Loucy (cell line): ENCODE results near the gene PLEKHS1.

ENCODE experiments used
- H2AFZ ChIP-seq: fragments of 200-600 bp; sonication (generic); 2 replicates; pipeline ENCODE4 v1.6.0; 2016; ENCODE audit warnings: antibody characterized with exemption, mild to moderate bottlenecking, low read length, moderate library complexity
- H3F3A ChIP-seq: fragments of 200-600 bp; 2 replicates; pipeline ENCODE4 v1.6.0; 2016; ENCODE audit warnings: antibody characterized with exemption, low read depth, mild to moderate bottlenecking
- H3K27me3 ChIP-seq: fragments of 200-600 bp; sonication (generic); 2 replicates; pipeline ENCODE4 v1.6.1; 2014; ENCODE audit warnings: low read length, mild to moderate bottlenecking; ENCODE audit not compliant: insufficient read depth, poor library complexity, severe bottlenecking
- H3K36me3 ChIP-seq: fragments of 200-600 bp; sonication (generic); 2 replicates; pipeline ENCODE4 v1.6.1; 2016; ENCODE audit warnings: low read length; ENCODE audit not compliant: insufficient read depth
- H3K4me1 ChIP-seq: fragments of 200-600 bp; sonication (generic); 2 replicates; pipeline ENCODE4 v1.5.1; 2014; ENCODE audit warnings: low read length, mild to moderate bottlenecking; ENCODE audit not compliant: insufficient read depth, poor library complexity, severe bottlenecking
- H3K4me2 ChIP-seq: fragments of 200-600 bp; sonication (generic); 2 replicates; pipeline ENCODE4 v1.6.0; 2014; ENCODE audit warnings: antibody characterized with exemption, low read length, low read depth, mild to moderate bottlenecking; ENCODE audit not compliant: poor library complexity, severe bottlenecking
- H3K4me3 ChIP-seq: fragments of 200-600 bp; sonication (generic); 2 replicates; pipeline ENCODE4 v1.5.1; 2014; ENCODE audit warnings: low read length, mild to moderate bottlenecking, mixed read lengths; ENCODE audit not compliant: poor library complexity, severe bottlenecking
- H3K79me2 ChIP-seq: fragments of 200-600 bp; sonication (generic); 2 replicates; pipeline ENCODE4 v1.6.1; 2014; ENCODE audit warnings: low read length; ENCODE audit not compliant: insufficient read depth
- H3K9ac ChIP-seq: fragments of 200-600 bp; sonication (generic); 2 replicates; pipeline ENCODE4 v1.6.0; 2014; ENCODE audit warnings: mild to moderate bottlenecking, low read depth, low read length, moderate library complexity; ENCODE audit not compliant: poor library complexity, severe bottlenecking
- H3K9me2 ChIP-seq: fragments of 200-600 bp; sonication (generic); replicated peaks from 2 replicates; pipeline ENCODE4 v1.6.1; 2016; ENCODE audit warnings: low read depth, low read length, mixed read lengths
- H3K9me3 ChIP-seq: fragments of 200-600 bp; sonication (generic); 2 replicates; pipeline ENCODE4 v1.6.1; 2014; ENCODE audit warnings: mild to moderate bottlenecking, antibody characterized with exemption, low read length, low read depth; ENCODE audit not compliant: insufficient read depth
- H4K20me1 ChIP-seq: fragments of 200-600 bp; sonication (generic); 2 replicates; pipeline ENCODE4 v1.6.0; 2014; ENCODE audit warnings: antibody characterized with exemption, low read length, mild to moderate bottlenecking; ENCODE audit not compliant: insufficient read depth, poor library complexity, severe bottlenecking
- CTCF ChIP-seq: fragments of 200-600 bp; sonication (generic); conservative IDR thresholded peaks from 2 replicates; pipeline ENCODE4 v1.5.1; 2014; ENCODE audit warnings: mild to moderate bottlenecking, antibody characterized with exemption, low read length
- EZH2phosphoT487 ChIP-seq: fragments of 200-600 bp; IDR thresholded peaks from 2 replicates; pipeline ENCODE4 v1.6.1; 2018; ENCODE audit warnings: antibody characterized with exemption, mild to moderate bottlenecking, moderate library complexity, borderline replicate concordance

The PLEKHS1 gene

GRCh38 chr10:113788604-113789083 is 37.2 kb downstream of the PLEKHS1 start:
- H3K36me3 ChIP-seq: no peaks in the 10 kb centered on the region
- H3K4me1 ChIP-seq: no peaks in the 10 kb centered on the region
- no peak for TF ChIP-seq EZH2phosphoT487
- no peak for TF ChIP-seq CTCF
- no peaks in the 10 kb centered on the region for H3K79me2 ChIP-seq
- H4K20me1 ChIP-seq: no peaks in the 10 kb centered on the region
- H2AFZ ChIP-seq: no peak overlapping the region
- no peaks in the 10 kb centered on the region for H3F3A ChIP-seq
- no peaks in the 10 kb centered on the region for H3K9me3 ChIP-seq
- no peak overlapping the region for H3K9ac ChIP-seq
- H3K9me2 ChIP-seq: no peaks in the 10 kb centered on the region
- H3K27me3 ChIP-seq: no peaks in the 10 kb centered on the region
- no peak overlapping the region for H3K4me3 ChIP-seq
- no peak overlapping the region for H3K4me2 ChIP-seq

GRCh38 chr10:113791691-113792090 is 40.2 kb downstream of the PLEKHS1 start:
- no peaks in the 10 kb centered on the region for H3K79me2 ChIP-seq
- H3K27me3 ChIP-seq: no peaks in the 10 kb centered on the region
- no peak overlapping the region for H2AFZ ChIP-seq
- H3K36me3 ChIP-seq: no peaks in the 10 kb centered on the region
- H3K9me3 ChIP-seq: no peaks in the 10 kb centered on the region
- TF ChIP-seq EZH2phosphoT487 (no peak), CTCF (no peak)
- no peak overlapping the region for H3K4me3 ChIP-seq
- H3K9ac ChIP-seq: no peak overlapping the region
- no peaks in the 10 kb centered on the region for H3K4me1 ChIP-seq
- H3F3A ChIP-seq: no peaks in the 10 kb centered on the region
- H3K9me2 ChIP-seq: no peaks in the 10 kb centered on the region
- no peaks in the 10 kb centered on the region for H4K20me1 ChIP-seq
- no peak overlapping the region for H3K4me2 ChIP-seq

- no peak overlapping the region for H3K4me2 ChIP-seq
- 0 out of 2 replicates have a peak overlapping the region, but pooled peaks have one; percentile 21 for H2AFZ ChIP-seq
- H3K9me3 ChIP-seq: no peaks in the 10 kb centered on the region
- H3K9ac ChIP-seq: no peak overlapping the region
- no peaks in the 10 kb centered on the region for H3K36me3 ChIP-seq
- no peak overlapping the region for H3K4me3 ChIP-seq
- H4K20me1 ChIP-seq: no peaks in the 10 kb centered on the region
- no peaks in the 10 kb centered on the region for H3K27me3 ChIP-seq
- TF ChIP-seq CTCF (no peak), EZH2phosphoT487 (no peak)
- no peaks in the 10 kb centered on the region for H3F3A ChIP-seq
- H3K79me2 ChIP-seq: no peaks in the 10 kb centered on the region
- H3K9me2 ChIP-seq: no peaks in the 10 kb centered on the region
- H3K4me1 ChIP-seq: no peaks in the 10 kb centered on the region
Measured at GRCh38 chr10:113801569-113801968, 50.1 kb downstream of the PLEKHS1 start.
